GM18505 (cell line): ENCODE data around the gene PRAMEF18.
"Not testable (repeated sequence)": the region's sequence is repeated elsewhere in the genome, so short reads cannot be mapped to it uniquely, and the experiment has no call there.

Experiments
- ATAC-seq: cut with Tn5 transposase; IDR thresholded peaks from one replicate; pipeline ENCODE4 v1.9.1; 2021; ENCODE audit not compliant: unreplicated experiment
- POLR2A ChIP-seq: IDR thresholded peaks from 4 replicates; pipeline ENCODE4 v1.6.1; 2011; ENCODE audit warnings: borderline replicate concordance; ENCODE audit not compliant: insufficient read depth, insufficient read length; ENCODE audit errors: extremely low read depth

The PRAMEF18 gene

DNA sequence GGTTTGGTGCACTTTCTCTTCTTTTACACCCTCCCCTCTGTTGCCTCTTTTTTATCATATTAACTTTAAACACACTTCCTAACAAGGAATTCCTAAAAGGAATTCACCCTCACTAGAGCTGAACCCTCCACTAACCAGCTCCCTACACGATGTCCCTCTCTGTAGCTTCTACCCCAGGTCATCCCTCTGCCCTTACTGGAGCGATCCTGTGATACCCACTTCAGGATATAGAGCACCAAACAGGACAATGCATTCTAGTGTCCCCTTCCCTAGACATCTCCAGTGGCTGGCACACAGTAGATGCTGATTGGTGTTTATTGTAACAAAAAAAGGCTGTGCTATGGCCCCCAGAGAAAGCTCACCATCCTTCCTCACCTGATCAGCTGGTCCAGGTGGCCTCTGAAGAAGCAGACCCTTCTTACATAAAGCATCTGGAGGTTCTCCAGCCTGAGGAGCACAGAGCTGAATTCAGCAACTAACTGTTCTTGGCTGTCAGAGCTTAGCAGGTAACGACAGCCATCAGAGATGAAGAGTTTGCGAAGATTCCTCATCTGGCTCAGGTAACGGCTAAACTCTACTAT is 1.4 kb downstream of the PRAMEF18 start:
- no peak for ATAC-seq
- no peak for TF ChIP-seq POLR2A

DNA sequence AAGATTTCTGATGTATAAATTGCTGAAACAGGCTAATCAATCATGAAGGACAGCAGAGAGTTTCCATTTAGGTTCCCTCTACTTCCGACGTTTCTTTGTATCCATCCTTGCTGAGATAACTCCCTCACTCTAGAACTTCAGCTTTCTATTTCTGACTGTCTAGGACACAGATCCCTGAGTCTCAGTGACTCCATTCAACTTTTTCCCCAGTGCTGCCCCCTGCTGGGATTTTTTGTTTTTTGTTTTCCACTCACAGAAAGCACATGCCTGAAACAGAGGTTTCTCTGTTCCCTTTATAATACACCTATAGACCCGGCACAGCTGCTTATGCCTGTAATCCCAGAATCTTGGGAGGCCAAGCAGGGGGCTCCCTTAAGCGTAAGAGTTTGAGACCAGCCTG is 3.2 kb downstream of the PRAMEF18 start:
- ATAC-seq, result not testable (repeated sequence)

GRCh38 chr1:13219203-13219602 is 6.8 kb downstream of the PRAMEF18 start:
- not testable (repeated sequence) for ATAC-seq

GRCh38 chr1:13216619-13217018 is 9.3 kb downstream of the PRAMEF18 start:
- not testable (repeated sequence) for ATAC-seq

DNA sequence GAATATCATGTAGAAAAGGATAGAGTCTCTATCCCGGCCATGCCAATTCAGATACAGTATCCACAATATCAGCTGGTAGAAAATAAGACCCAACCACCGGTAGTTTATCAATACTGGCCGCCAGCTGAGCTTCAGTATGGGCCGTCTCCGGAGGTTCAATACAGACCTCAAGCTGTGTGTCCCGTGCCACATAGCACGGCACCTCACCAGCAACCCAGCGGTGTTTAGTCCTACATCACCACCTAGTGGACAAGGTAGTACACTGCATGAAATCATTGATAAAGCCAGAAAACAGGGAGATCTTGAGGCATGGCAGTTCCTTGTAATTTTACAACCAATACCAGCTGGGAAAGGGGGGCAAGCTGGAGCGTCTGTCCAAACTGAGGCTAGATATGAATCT is 17.2 kb downstream of the PRAMEF18 start:
- ATAC-seq, result not testable (repeated sequence)

- ATAC-seq, result not testable (repeated sequence)
Observed at GRCh38 chr1:13201309-13201708, 24.6 kb downstream of the PRAMEF18 start, which contains the start of gene PRAMEF13. Gene PRAMEF13, minus strand, starts transcription at chr1:13201409. Its CDS starts 1,820 bp downstream, at chr1:13199589.
